ENCODE results near the gene RPE65. TPM values are rescaled to one million over a fixed set of nuclear protein-coding genes. Genes with fewer than 3 reads are reported as not detected.
"Not testable (repeated sequence)": the region's sequence is repeated elsewhere in the genome, so short reads cannot be mapped to it uniquely, and the experiment has no call there.

The RPE65 gene
- total RNA-seq, 2 experiments from 2014 or later: not detected

- DNase-seq; H3K36me3 Mint-ChIP-seq (ENCODE audit: low read depth); H3K27ac Mint-ChIP-seq; POLR2A ChIA-PET; H3K4me1 Mint-ChIP-seq (ENCODE audit: low read depth); ATAC-seq; H3K9me3 Mint-ChIP-seq (ENCODE audit: insufficient read depth); H3K4me3 Mint-ChIP-seq; H3K27me3 Mint-ChIP-seq (ENCODE audit: low read depth); CTCF ChIA-PET: not testable (repeated sequence)
Measured at GRCh38 chr1:68392474-68392873, 57.3 kb downstream of the RPE65 start.

- H3K9me3 Mint-ChIP-seq (ENCODE audit: insufficient read depth); DNase-seq; H3K27ac Mint-ChIP-seq; POLR2A ChIA-PET; H3K27me3 Mint-ChIP-seq (ENCODE audit: low read depth); H3K4me1 Mint-ChIP-seq (ENCODE audit: low read depth); CTCF ChIA-PET; H3K36me3 Mint-ChIP-seq (ENCODE audit: low read depth); H3K4me3 Mint-ChIP-seq; ATAC-seq: not testable (repeated sequence)
Measured at GRCh38 chr1:68385798-68386524, 63.8 kb downstream of the RPE65 start.

GRCh38 chr1:68384872-68385411 lies 64.8 kb downstream of the RPE65 start:
- ChIA-PET POLR2A (no interaction called here), CTCF (no interaction called here)
- Mint-ChIP-seq H3K9me3 (ENCODE audit: insufficient read depth) (no peaks in the 10 kb centered on the region), H3K36me3 (ENCODE audit: low read depth) (no peaks in the 10 kb centered on the region), H3K4me3 (no peak overlapping the region), H3K4me1 (ENCODE audit: low read depth) (no peaks in the 10 kb centered on the region), H3K27ac (no peak overlapping the region), H3K27me3 (ENCODE audit: low read depth) (no peaks in the 10 kb centered on the region)
- no peak for DNase-seq
- no peak for ATAC-seq

GRCh38 chr1:68384321-68384813 lies 65.4 kb downstream of the RPE65 start:
- Mint-ChIP-seq H3K27me3 (ENCODE audit: low read depth) (no peaks in the 10 kb centered on the region), H3K27ac (no peak overlapping the region), H3K4me3 (no peak overlapping the region), H3K36me3 (ENCODE audit: low read depth) (no peaks in the 10 kb centered on the region), H3K9me3 (ENCODE audit: insufficient read depth) (no peaks in the 10 kb centered on the region), H3K4me1 (ENCODE audit: low read depth) (no peaks in the 10 kb centered on the region)
- DNase-seq: no peak
- CTCF ChIA-PET: no interaction called here
- POLR2A ChIA-PET: no interaction called here
- no peak for ATAC-seq

GRCh38 chr1:68383092-68383491 lies 66.7 kb downstream of the RPE65 start:
- POLR2A ChIA-PET: no interaction called here
- H3K36me3 Mint-ChIP-seq (ENCODE audit: low read depth): no peaks in the 10 kb centered on the region
- no peaks in the 10 kb centered on the region for H3K9me3 Mint-ChIP-seq (ENCODE audit: insufficient read depth)
- H3K27ac Mint-ChIP-seq: no peak overlapping the region
- ATAC-seq (no peak), DNase-seq (no peak)
- H3K27me3 Mint-ChIP-seq (ENCODE audit: low read depth): peaks cover 2% of the 10 kb centered on the region
- CTCF ChIA-PET: no interaction called here
- no peaks in the 10 kb centered on the region for H3K4me1 Mint-ChIP-seq (ENCODE audit: low read depth)
- H3K4me3 Mint-ChIP-seq: no peak overlapping the region

GRCh38 chr1:68379085-68379478 lies 70.7 kb downstream of the RPE65 start:
- Mint-ChIP-seq H3K36me3 (ENCODE audit: low read depth) (no peaks in the 10 kb centered on the region), H3K9me3 (ENCODE audit: insufficient read depth) (no peaks in the 10 kb centered on the region), H3K27ac (no peak overlapping the region), H3K4me3 (no peak overlapping the region), H3K4me1 (ENCODE audit: low read depth) (no peaks in the 10 kb centered on the region), H3K27me3 (ENCODE audit: low read depth) (peaks cover 2% of the 10 kb centered on the region)
- ATAC-seq: no peak
- ChIA-PET POLR2A (no interaction called here), CTCF (no interaction called here)
- no peak for DNase-seq

Other genes starting within 250 kb of the RPE65 start
- not detected for gene WLS, start 217.4 kb downstream of the RPE65 start, total RNA-seq
- gene DEPDC1, start 47.1 kb upstream of the RPE65 start, total RNA-seq: 10 to 100 TPM; 25.3 to 28.7 TPM